Uterus (tissue), 2 donors: Measurements from ENCODE around the gene WDTC1.

Source experiments
- CTCF ChIP-seq, 4 experiments: fragments of 200-600 bp in 2 of 4; fragments of 450-650 bp in 2 of 4; sonication (generic) in 2 of 4; IDR thresholded peaks; one replicate each; pipeline ENCODE4 v1.5.1; 2016 to 2019; ENCODE audit warnings: antibody characterized with exemption in 4 of 4, mild to moderate bottlenecking in 2 of 4, moderate library complexity in 1 of 4
- POLR2A ChIP-seq, 2 donors: fragments of 450-650 bp; IDR thresholded peaks; one replicate each; pipeline ENCODE4 v1.6.1; 2016; ENCODE audit warnings: antibody characterized with exemption in 2 of 2, mild to moderate bottlenecking in 1 of 2, moderate library complexity in 1 of 2

DNA sequence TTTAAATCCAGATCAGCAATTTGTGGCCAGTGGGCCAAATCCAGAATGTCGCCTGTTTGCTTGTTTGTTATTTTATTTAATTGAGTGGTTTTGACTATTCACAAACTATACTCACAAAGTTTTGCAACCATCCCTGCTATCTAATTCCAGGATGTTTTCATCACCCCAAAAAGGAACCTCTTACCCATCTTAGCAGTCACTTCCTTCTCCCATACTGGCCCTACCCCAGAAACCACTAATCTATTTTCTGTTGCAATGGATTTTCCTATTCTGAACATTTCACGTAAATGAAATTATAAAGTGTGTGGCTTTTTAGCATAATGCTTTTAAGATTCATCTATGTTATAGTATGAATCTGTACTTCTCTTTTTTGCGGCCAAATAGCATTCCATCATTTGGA, 41.3 kb downstream of the WDTC1 start:
- TF ChIP-seq CTCF (IDR thresholded peaks at IDR 0.05) (no peak), POLR2A (IDR thresholded peaks at IDR 0.05) (no peak)
